DOHH2 (cell line): ENCODE data around the gene MED26.

Experiments
- H3F3A ChIP-seq: fragments of 200-600 bp; sonication (generic), shearing (Covaris generic); 2 replicates; pipeline ENCODE4 v1.6.0; 2016; ENCODE audit warnings: antibody characterized with exemption, mild to moderate bottlenecking; ENCODE audit not compliant: control insufficient read depth, insufficient read depth
- H3K27ac ChIP-seq: fragments of 200-600 bp; sonication (generic); 2 replicates; pipeline ENCODE4 v1.5.1; 2014; ENCODE audit warnings: low read depth, mild to moderate bottlenecking, low read length, moderate library complexity
- H3K27me3 ChIP-seq: fragments of 200-600 bp; sonication (generic); 2 replicates; pipeline ENCODE4 v1.6.1; 2014; ENCODE audit warnings: mild to moderate bottlenecking, low read length, mixed read lengths; ENCODE audit not compliant: control insufficient read depth
- H3K36me3 ChIP-seq: fragments of 200-600 bp; sonication (generic); 2 replicates; pipeline ENCODE4 v1.6.1; 2014; ENCODE audit warnings: mild to moderate bottlenecking, low read length, moderate library complexity, mixed read lengths; ENCODE audit not compliant: control insufficient read depth
- H3K4me1 ChIP-seq: fragments of 200-600 bp; sonication (generic); 2 replicates; pipeline ENCODE4 v1.6.1; 2014; ENCODE audit warnings: mild to moderate bottlenecking, low read length, mixed read lengths; ENCODE audit not compliant: control insufficient read depth
- H3K4me2 ChIP-seq: fragments of 200-600 bp; sonication (generic); 2 replicates; pipeline ENCODE4 v1.6.0; 2014; ENCODE audit warnings: mild to moderate bottlenecking, low read length, moderate library complexity
- H3K4me3 ChIP-seq: fragments of 200-600 bp; sonication (generic); 2 replicates; pipeline ENCODE4 v1.5.1; 2014; ENCODE audit warnings: mild to moderate bottlenecking, low read length, mixed read lengths
- H3K79me2 ChIP-seq: fragments of 200-600 bp; sonication (generic); 2 replicates; pipeline ENCODE4 v1.6.1; 2014; ENCODE audit warnings: mild to moderate bottlenecking, low read length, mixed read lengths; ENCODE audit not compliant: control insufficient read depth
- H3K9me2 ChIP-seq: fragments of 200-600 bp; sonication (generic); replicated peaks from 2 replicates; pipeline ENCODE4 v1.6.1; 2014; ENCODE audit warnings: mild to moderate bottlenecking, low read length, mixed read lengths; ENCODE audit not compliant: control insufficient read depth
- H3K9me3 ChIP-seq: fragments of 200-600 bp; sonication (generic); 2 replicates; pipeline ENCODE4 v1.6.1; 2014; ENCODE audit warnings: antibody characterized with exemption, low read length, mixed read lengths; ENCODE audit not compliant: control insufficient read depth, insufficient read depth
- H4K20me1 ChIP-seq: fragments of 200-600 bp; sonication (generic); 2 replicates; pipeline ENCODE4 v1.6.0; 2014; ENCODE audit warnings: low read depth, mild to moderate bottlenecking, antibody characterized with exemption, low read length, moderate library complexity; ENCODE audit not compliant: control insufficient read depth, insufficient read depth
- CTCF ChIP-seq: fragments of 200-600 bp; sonication (generic); IDR thresholded peaks from one replicate; pipeline ENCODE4 v1.5.1; 2014; ENCODE audit warnings: antibody characterized with exemption, mild to moderate bottlenecking, low read depth, low read length; ENCODE audit not compliant: poor library complexity, severe bottlenecking
- EZH2phosphoT487 ChIP-seq: fragments of 200-600 bp; sonication (generic); IDR thresholded peaks from 2 replicates; pipeline ENCODE4 v1.6.1; 2017; ENCODE audit warnings: borderline replicate concordance, mild to moderate bottlenecking, antibody characterized with exemption, low read length, moderate library complexity, mixed read lengths

MED26 gene

DNA sequence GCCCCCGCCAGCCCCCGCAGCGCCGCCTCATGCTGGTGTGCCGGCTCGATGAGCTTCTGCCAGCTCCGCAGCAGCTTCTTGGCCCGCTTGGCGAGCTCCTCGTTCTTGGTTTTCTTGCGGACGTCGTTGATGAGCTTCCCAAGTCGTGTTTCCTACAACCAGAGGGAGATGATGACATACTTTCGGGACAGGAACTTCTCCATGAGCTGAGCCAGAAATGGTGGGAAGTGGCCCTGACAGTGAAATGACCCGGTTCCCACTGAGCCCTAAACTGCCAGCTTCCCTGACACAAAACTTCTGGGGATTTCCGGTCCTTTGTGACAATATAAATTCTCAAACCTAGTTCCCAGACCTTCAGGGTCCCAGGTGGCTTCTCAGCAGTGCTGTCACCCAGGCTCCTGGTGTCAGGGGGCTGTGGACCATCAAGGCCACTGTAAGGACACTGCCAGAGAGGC, 50.4 kb downstream of the MED26 start:
- no peak for TF ChIP-seq CTCF
- no peak for TF ChIP-seq EZH2phosphoT487
- no peaks in the 10 kb centered on the region for H3K27me3 ChIP-seq
- H3K9me2 ChIP-seq = no peaks in the 10 kb centered on the region
- peaks cover 28% of the 10 kb centered on the region for H3K4me1 ChIP-seq
- H3K36me3 ChIP-seq = peaks cover 69% of the 10 kb centered on the region
- no peak overlapping the region for H3K4me3 ChIP-seq
- H3F3A ChIP-seq = peaks cover 14% of the 10 kb centered on the region
- H3K9me3 ChIP-seq = no peaks in the 10 kb centered on the region
- no peak overlapping the region for H3K27ac ChIP-seq
- peaks cover 99% of the 10 kb centered on the region for H3K79me2 ChIP-seq
- H4K20me1 ChIP-seq = peaks cover 5% of the 10 kb centered on the region; the same call in 1 of the 2 replicates
- no peak overlapping the region for H3K4me2 ChIP-seq

DNA sequence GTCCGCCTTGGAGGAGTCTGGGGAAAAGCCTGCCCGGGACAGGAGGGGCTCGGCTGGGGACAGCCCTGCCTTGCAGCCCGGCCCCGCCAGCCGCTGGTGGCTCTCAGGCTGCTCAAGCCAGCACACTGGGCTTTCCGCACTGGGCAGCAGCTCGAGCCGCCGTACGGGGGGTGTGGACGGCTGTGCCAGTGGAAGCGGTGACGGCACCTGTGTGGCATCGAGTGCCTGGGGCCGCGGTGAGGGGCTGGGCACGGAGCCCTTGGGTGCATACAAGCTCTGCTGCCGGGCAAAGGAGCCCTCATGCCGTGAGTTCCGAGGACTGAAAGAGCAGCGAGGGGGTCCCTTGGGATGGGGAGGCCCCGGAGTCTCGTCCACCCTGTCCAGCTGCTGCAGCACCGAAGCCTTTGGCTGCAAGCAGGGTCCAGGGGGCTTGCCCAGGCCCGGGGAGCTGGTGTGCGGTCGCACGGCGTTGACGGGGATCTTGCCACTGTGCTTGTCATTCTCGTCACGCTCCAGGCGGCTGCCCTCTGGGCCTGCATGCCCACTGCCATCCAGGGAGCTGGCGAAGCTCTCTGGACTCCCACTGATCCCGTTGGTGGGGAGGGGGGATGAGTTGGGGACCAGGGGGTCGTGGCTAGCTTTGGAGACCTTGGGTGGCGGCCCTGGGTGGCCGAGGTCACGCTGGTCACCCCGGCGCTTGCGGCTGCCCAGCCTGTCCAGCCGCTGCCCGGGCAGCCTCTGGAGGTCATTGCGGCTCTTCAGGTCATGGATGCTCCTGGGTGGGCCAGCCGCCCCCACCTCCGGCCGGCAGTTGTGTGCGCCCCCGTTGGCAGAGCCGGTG, 51.1 kb downstream of the MED26 start:
- TF ChIP-seq EZH2phosphoT487 (no peak), CTCF (no peak)
- Histone ChIP-seq H3K79me2 (peaks cover 95% of the 10 kb centered on the region), H4K20me1 (peaks cover 5% of the 10 kb centered on the region; the same call in 1 of the 2 replicates), H3K9me2 (no peaks in the 10 kb centered on the region), H3K9me3 (no peaks in the 10 kb centered on the region), H3K4me2 (no peak overlapping the region), H3K4me1 (peaks cover 22% of the 10 kb centered on the region), H3K36me3 (peaks cover 65% of the 10 kb centered on the region), H3K27ac (no peak overlapping the region), H3K27me3 (no peaks in the 10 kb centered on the region), H3F3A (peaks cover 14% of the 10 kb centered on the region), H3K4me3 (no peak overlapping the region)

DNA sequence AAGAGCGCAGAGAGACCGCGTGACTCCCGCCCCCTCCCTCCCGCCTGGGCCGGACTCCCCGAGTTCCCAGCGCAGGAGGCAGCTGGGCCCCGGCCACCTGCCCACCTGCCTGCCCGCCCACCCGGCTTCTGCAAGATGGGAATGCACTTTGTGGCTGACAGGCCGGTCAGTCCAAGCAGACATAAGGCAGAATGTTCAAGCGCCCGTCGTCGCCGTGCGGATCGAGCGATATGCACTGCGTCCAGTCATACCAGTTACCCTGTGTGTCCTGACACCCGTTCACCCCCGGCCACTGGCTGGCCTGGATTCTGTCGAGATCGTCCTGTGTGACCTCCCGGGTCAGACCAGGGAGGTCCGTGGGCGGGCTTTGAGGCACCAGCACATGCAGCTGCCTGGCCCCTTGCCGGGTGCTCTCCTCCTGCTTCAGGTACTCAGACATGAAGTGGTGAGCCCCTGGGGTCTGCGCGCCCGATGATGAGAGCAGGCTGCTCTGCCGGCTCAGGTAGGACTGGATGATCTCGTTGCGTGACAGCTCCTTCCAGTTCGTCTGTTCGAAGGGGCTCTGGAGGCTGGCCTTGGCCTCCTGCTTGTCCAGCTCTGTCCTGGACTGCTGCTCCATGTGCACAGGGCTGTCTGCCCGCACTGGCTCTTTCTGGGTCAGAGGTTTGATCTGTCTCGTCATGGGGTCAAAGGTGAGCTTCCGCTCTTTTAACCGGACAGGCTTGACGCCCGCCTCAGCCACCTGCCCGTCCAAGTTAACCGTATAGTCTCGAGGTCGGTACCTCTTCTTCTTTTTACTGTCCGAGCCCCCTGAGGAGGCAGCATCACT, 51.9 kb downstream of the MED26 start:
- H3F3A ChIP-seq = peaks cover 14% of the 10 kb centered on the region
- H3K9me2 ChIP-seq = no peaks in the 10 kb centered on the region
- peaks cover 21% of the 10 kb centered on the region for H3K4me1 ChIP-seq
- H3K79me2 ChIP-seq = peaks cover 95% of the 10 kb centered on the region
- TF ChIP-seq CTCF = no peak
- TF ChIP-seq EZH2phosphoT487 = no peak
- H3K27ac ChIP-seq = no peak overlapping the region
- peaks cover 5% of the 10 kb centered on the region; the same call in 1 of the 2 replicates for H4K20me1 ChIP-seq
- no peak overlapping the region for H3K4me2 ChIP-seq
- no peak overlapping the region for H3K4me3 ChIP-seq
- H3K36me3 ChIP-seq = peaks cover 60% of the 10 kb centered on the region
- no peaks in the 10 kb centered on the region for H3K9me3 ChIP-seq
- H3K27me3 ChIP-seq = no peaks in the 10 kb centered on the region
